SW480 (cell line): ENCODE measurements around the gene RRP12.
"Not testable (repeated sequence)": the region's sequence is repeated elsewhere in the genome, so short reads cannot be mapped to it uniquely, and the experiment has no call there.

Experiments used
- DNase-seq: peaks from one replicate; pipeline ENCODE4 v3.0.0-alpha.2; 2016; ENCODE audit warnings: low spot score

Gene RRP12

DNA sequence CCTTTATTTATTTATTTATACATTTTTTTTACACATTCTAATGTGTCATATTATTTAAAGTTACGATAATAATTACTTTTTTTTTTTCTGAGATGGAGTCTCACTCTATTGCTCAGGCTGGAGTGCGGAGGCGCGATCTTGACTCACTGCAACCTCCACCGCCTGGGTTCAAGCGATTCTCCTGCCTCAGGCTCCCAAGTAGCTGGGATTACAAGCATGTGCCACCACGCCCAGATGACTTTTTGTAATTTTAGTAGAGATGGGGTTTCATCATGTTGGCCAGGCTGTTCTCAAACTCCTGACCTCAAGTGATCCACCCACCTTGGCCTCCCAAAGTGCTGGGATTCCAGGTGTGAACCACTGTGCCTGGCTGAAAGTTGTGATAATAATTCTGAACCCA lies 5.3 kb upstream of the RRP12 start:
- DNase-seq, result not testable (repeated sequence)

DNA sequence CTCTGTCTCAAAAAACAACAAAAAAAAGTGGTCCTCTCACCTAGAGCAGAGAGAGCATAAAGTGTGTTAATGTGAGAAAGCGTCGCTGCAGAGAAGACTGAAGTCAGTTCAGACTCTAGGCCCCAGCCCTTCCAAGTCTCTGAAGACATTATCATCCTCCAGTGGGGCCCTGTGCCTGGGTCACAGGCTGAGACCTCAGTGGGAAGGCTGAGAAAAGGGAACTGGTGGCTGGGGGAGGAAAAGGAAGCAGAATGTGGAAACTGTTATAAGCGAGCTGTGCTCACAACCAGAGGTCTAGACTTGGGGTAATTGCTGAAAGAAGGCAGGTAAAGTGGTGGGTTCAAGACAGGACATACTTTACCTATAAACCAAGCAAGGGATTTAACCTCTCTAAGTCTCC lies 4.9 kb upstream of the RRP12 start:
- DNase-seq, result no peak

DNA sequence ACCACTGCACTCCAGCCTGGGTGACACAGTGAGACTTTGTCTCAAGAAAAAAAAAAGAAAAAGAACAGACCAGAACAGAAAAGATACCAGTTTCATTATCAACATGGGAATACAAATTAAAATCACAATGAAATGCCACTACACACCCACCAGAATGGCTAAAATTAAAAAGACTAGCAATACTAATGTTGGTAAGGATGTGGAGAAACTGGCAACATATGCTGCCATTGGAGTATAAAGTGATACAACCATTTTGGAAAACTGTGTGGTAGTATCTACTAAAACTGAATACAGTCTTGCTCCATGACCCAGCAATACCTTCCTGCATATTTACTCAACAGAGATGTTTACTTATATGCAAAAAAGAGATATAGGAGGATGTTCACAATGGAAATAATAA lies 2.9 kb upstream of the RRP12 start:
- DNase-seq, result no peak

DNA sequence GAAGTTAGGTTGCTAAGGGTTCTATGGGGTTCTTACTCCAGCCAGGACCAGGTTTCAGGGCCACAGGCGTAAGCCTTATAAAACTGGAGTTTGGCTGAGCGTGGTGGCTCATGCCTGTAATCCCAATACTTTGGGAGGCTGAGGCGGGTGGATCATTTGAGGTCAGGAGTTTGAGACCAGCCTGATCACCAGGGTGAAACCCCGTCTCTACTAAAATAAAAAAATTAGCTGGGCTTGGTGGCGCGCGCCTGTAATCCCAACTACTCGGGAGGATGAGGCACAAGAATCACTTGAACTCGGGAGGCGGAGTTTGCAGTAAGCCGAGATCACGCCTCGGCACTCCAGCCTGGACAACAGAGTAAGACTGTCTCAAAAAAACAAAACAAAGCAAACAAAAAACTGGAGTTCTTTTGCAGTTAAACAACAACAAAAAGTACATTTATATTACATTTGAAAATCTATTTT lies 347 bp upstream of the RRP12 start:
- no peak for DNase-seq

DNA sequence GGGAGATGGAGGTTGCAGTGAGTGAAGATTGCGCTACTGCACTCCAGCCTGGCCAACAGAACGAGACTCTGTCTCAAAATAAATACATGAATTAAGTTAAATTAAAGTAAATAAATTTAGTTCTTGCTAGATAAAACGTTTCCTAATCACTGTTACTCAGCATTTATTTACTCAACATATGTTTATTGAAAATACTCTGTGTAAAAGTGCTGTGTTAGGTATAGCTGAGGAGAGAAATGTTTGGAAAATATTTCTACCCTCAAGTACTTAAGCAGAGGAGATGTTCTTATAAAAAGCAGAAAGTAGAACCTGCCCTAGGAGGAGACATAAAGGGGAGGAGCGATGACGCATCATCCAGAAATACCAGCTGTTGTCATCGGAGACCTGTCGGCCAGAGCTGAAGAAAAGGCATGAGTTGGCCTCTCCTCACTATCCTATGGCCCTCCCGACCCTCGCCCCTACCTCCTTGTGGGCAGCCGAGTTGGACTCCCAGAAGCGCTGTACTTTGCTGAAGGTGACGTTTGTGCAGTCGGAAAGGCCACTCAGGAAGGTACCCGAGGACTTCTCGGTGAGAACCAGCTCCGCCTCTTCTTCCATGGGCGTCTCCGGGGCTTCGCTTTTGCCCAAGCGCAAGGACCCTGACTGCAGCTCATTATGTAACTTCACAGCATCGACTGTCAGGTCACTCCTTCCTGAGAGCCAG lies 1.1 kb downstream of the RRP12 start:
- DNase-seq, result peak; percentile 71

DNA sequence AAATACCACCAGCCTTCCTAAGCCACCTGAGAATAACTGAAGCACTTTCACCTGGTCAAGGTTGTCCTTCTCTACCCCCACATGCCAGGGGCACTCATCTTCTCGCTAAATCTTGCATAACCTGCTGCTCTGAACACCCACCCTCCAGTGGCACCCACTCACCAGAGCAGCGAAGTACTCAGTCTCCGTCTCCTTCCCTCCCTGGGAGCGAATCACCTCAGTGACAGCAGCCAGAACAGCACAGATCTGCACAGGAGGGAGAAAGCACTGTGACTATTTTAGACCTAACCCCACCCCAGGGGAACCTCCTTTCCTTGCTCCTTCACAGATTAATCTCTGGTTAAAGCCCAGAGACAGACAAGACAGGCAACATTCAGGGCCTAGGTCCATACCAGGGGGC lies 5.1 kb downstream of the RRP12 start:
- no peak for DNase-seq

DNA sequence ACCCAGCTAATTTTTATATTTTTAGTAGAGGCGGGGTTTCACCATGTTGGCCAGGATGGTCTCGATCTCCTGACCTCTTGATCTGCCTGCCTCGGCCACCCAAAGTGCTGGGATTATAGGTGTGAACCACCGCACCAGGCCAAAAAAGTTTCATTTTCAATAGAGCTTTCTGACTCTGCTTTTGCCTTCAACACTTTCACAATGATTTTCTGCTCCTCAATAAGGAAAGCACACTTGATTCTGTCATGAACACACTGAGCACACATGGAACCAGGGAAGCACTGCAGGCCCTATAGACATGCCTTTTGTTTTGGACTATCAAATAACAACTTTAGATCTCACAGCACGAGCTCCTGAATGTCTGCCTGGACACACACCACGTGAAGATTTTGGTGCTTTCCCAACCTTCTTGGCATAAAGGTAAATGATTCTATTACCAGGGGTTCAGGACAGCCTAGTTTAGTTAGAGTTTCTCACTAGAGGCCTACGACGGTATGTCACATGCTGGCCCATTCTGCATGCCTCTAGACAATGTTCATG lies 8.0 kb downstream of the RRP12 start:
- no peak for DNase-seq

DNA sequence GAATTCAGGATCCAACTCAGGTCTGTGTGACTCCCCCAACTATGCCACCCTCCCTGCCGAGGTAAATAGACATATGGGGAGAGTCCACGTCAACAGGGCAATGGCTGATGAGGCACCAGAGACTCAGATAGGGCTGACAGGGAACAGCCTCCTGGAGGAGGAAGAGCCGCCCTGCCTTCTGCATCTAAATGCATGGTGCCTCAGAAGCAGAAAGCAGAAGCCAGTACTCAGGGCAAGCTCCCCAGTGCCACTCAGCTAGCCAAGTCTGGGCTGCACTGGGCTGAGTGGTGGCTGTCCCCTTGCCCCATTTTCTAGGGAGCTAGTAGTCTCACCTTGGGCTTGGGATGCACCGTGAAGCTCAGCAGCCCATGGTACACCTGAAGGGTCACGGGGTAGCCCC lies 11.0 kb downstream of the RRP12 start:
- DNase-seq, result no peak

DNA sequence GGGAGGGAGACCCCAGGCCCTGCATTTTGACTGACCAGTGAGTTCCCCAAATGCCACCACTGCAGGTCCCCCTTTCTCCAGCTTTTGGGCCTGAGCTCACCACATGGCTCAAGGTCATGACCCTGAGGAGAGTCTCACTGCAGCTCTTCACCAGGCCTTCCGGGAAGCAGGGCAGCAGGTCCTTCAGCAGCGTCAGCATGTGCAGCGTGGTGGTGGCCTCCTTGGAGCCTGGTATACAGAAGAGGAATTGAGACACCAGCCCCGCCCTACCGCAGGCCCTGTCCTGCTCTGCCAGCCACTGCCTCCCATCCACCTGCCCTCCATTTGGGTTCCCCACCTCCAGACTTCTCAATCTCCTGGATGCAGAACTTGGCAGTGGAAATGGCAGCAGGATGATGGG lies 13.0 kb downstream of the RRP12 start:
- no peak for DNase-seq

DNA sequence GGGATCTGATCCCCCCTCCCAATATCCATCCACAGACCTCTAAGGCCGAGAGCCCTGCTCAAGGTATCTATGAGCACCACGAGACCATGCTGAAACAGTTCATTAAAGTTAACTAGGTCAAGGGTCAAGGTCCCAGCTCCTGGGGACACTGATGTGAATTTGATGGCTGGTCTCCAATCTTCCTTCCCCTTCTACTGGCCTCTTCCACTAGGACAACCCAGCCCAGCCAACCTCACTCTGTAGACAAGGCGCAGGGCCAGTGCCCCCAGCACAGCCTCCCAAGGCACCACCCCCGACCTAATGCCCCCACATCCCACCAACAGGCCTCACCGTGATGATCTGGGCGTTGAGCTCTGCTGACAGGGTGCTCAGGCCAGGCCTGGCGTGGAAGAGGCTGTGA lies 15.6 kb downstream of the RRP12 start:
- DNase-seq, result no peak

DNA sequence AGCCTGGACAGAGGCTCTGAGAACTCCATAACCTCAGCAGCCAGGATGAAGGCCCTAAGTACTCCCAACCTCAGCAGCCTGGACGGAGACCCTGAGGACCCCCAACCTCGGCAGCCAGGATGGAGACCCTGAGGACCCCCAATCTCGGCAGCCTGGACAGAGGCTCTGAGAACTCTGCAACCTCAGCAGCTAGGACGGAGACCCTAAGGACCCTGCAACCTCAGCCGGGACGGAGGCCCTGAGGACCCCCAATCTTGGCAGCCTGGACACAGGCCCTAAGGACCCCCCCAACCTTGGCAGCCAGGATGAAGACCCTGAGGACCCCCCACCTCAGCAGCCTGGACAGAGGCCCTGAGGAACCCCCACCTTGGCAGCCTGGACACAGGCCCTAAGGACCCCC lies 16.5 kb downstream of the RRP12 start:
- DNase-seq, result no peak

DNA sequence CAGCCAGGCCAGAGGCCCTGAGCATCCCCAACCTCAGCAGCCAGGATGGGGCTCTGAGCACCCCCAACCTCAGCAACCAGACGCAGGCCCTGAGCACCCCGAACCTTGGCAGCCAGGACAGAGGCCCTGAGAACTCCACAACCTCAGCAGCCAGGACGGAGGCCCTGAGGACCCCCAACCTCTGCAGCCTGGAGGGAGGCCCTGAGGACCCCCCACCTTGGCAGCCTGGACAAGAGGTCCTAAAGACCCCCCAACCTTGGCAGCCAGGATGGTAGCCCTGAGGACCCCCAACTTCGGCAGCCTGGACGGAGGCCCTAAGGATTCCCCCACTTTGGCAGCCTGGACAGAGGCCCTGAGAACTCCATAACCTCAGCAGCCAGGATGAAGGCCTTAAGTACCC lies 17.0 kb downstream of the RRP12 start:
- no peak for DNase-seq

DNA sequence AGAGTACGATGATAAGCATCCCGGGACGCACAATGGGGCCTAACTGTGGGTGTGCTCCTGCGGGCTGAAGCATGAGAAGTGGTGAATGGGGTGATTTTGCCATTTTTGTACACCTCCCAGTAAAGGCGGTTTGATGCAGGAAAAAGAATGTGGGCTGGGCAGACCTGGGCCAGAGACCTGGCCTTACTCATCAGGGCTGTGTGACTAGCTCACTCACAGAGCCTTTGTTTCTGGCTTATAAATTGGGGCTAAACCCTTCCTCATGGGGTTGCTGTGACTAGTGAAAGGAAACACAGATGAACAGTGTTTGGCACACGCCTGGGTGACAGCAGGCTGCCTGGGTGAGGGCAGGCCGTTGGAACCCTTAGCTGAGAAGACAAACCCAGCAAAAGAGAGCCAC lies 18.0 kb downstream of the RRP12 start:
- DNase-seq, result no peak

DNA sequence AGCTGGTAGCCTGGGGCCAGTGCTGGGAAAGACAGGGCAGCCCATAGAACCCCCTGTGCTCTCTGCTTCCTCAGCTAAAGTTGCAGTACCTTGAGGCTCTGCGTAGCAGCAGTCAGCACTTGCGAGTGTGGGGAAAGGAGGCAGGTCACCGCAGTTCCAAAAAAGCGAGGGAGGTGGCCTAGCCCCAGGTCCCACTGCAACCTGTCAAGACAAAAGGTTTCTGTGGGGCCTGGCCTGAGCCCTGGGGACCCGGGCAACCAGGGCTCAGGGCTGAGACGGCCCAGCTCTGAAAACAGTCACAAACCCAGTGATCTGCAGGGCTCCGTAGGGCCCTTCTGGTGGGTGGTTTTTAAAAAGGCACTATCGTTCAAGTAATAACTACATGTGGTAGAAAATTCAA lies 19.5 kb downstream of the RRP12 start:
- DNase-seq, result no peak

DNA sequence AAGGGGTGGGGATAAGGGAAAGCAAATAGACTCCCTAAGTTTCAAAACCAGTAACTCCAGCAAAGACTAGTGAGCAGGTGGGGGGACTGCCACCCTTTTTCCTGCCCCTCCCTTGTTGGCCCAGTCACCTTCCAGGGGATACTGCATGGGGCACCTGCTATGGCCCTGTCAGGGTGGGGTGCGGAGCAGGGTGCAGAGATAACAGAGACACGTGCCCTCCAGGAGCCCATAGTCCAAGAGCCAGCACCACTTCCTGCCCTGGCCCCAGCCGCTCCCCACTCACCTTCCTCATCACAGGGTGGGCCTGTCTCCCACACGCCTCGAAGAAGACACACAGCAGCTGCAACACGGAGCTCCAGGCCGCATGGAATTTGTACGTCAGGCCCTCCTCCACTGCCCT lies 20.6 kb downstream of the RRP12 start:
- DNase-seq, result no peak

DNA sequence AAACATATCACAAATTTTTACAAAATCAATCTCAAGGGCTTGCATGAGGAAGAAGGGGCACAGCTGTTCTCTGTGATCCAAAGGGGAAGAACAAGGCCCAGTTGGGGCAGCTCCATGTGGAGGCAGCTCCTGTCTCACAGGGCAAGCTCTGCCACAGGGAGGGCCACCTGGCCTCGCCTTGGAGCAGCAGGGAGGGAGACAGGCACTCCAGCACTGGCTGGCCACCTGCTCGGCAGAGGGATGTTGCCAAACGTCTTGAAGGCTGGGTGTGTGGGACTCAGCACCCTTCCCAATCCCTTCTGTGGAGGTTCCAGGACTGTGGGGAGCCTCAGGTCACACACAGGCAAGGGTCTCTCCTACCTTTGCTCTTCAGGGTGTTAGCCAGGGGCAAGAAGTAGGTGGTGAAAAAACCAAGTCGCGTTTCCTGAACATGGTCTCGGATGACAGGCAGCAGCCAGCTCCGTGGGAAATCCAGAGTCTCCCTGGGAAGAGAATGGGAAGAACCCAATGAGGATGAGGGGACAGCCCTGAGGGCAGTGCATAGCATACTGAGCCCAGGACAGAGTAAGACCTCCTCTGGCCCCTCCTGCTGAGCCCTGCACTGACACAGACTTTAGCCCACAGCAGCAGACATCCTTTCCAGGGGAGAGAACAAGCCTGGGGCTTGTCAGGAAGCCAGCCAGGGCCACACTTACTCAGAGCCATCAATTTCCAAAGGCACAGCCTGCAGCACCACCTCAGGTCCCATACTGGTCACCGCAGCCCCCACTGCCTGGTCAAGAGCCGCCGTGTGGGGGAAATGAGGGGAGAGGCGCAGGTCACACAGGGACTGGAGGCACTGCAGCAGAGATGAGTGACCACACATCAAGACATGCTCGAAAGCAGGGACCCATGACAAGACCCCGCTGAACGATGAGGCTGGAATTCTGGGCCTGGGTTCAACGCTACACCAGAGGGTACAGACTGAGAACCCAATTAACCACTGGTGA lies 21.9 kb downstream of the RRP12 start:
- no peak for DNase-seq

DNA sequence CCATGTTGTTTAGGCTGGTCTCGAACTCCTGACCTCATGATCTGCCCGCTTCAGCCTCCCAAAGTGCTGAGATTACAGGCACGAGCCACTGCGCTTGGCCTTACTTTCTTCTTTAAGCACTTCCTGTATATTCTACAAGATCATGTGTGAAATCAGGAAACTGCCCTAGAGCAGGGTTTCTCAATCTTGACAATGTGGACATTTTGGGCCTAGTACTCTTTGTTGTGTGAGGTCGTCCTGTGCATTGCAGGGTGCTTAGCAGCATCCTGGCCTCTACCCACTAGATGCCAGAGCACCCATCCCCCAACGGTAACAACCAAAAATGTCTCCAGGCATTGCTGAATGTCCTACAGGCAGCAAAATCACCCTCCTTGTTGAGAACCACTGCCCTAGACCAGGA lies 24.7 kb downstream of the RRP12 start:
- DNase-seq, result no peak

DNA sequence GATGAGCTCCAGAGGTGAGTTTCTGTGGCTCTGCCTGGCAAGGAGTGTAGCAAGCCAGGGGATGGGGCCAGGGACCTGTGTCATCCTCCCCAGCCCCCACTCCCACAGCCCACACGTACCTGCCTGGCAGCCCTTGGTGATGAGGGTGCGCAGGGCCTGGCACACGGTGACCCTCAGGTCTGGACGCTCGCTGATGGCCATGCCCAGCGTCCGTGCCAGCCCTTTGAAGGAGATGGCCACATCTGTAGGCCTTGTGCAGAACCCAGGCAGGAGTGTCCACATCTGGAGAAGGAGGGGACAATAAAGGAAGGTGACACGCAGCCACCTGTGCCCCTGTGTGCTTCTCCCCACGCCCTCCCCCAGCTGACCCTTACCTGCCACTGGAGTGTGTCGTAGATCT lies 27.7 kb downstream of the RRP12 start:
- no peak for DNase-seq

DNA sequence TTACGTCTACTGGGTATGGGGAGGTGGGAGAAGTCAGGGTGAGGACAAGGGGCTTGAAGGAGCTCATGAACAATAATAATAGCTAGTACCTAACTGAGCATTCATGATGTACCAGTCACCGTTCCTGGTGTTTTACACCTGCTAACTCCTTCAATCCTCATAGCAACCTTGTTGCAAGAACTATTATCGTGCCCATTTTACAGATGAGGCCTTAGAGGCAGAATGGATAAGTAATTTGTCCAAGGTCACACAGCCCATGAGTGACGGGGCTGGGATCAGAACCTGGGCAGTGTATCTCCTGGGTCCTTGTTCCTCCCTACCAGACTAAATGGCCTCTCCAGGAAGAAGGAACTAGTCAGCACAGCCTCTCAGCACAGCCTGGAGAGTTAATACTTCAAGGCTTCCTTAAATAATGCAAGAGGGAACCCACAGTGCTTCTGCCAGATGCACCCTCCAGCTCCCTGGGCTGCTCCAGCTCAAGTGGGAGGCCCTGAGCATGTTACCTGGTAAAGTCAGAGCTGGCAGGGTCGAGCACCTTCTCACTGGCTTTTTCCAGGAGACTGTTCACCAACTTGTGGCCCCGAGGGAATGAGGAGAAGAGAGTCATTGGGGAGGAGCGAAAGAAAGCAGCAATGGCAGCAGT lies 28.8 kb downstream of the RRP12 start:
- no peak for DNase-seq

DNA sequence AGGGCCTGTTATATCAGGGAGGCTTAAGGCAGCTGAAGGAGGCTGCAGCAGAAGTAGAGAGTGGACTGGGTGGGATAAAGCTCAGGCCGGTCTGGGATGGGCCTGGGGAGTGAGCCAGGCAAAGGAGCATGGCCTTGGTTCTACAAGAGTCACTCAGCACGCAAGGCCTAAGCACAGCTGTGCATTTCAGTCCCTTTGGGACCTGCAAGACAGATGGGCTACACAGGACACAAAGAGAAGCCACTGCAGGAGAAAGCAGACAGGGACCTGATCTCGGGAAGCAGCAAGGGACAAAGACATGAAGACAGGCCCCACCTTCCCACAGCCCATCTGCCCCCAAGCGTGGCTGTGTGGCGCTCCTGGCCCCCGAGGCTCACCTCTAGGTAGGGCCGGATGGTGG lies 29.4 kb downstream of the RRP12 start:
- no peak for DNase-seq

DNA sequence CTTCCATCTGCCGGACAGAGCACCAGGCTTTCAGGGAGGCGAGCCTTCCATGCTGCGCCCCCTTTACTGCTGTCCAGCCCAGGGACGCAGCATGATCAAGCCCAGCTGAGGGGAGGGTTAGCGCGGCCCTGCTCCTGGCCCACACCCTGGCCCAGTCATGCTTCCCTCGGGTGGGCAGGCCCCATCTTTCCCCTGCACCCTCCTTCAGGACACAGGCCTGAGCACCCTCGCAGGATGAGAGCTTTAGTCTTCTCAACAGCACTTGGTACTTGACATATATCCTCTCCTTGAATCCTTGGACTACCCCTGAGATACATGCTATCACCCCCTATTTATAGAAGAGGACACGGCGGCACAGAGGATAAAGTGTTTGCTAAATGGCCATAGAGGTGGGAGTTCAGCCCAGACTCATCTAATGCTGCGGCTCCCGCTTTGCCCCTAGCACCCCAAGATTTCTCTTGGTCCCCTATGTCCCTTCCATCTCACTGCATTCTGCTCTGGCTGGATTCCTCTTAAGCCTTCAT lies 34.0 kb downstream of the RRP12 start:
- DNase-seq, result no peak

DNA sequence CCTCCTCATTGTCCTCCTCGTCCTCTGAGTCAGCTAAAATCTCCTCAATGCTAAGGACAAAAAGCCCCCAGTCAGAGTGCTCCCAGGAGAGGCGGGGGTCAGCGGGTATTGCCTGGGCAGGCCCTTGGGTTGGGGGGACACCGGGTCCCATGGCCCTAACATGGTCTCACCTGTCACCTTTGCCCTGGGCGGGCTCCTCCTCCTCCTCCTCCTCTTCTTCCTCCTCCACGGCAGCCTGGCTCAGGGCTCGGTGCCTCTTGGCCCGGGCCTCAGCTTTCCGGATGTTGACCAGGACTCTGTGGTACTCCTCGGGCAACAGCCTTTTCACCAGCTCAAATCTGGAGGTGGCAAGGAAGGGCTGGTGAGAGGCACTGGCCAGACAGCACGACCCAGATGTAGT lies 34.6 kb downstream of the RRP12 start:
- DNase-seq, result no peak
